Liver (tissue), 9 donors: ENCODE data around the gene TMEM108. TPM values are rescaled to one million over a fixed set of nuclear protein-coding genes. Genes with fewer than 3 reads are reported as not detected.

Experiments
- DNase-seq: peaks from one replicate; pipeline ENCODE4 v3.0.0-alpha.2; 2017; ENCODE audit warnings: low spot score
- H3K27ac ChIP-seq, 2 donors: one replicate each; pipeline ENCODE4 v1.7.0; 2013; ENCODE audit warnings: inconsistent platforms in 2 of 2, low read length in 2 of 2, control low read depth in 1 of 2, low read depth in 1 of 2, mild to moderate bottlenecking in 1 of 2
- H3K27me3 ChIP-seq, 4 donors: one replicate each; pipeline versions ENCODE4 v1.6.1 to v1.7.0; 2013; ENCODE audit warnings: low read length in 3 of 4, inconsistent platforms in 1 of 4, mild to moderate bottlenecking in 1 of 4, moderate library complexity in 1 of 4; ENCODE audit not compliant: control insufficient read depth in 4 of 4, insufficient read depth in 4 of 4
- H3K36me3 ChIP-seq, 4 donors: one replicate each; pipeline versions ENCODE4 v1.6.1 to v1.7.0; 2013; ENCODE audit warnings: low read length in 3 of 4, mild to moderate bottlenecking in 3 of 4, low read depth in 1 of 4, moderate library complexity in 1 of 4; ENCODE audit not compliant: control insufficient read depth in 4 of 4, insufficient read depth in 3 of 4
- H3K4me1 ChIP-seq, 4 donors: one replicate each; pipeline versions ENCODE4 v1.6.1 to v1.7.0; 2013; ENCODE audit warnings: low read length in 3 of 4, mild to moderate bottlenecking in 3 of 4, moderate library complexity in 1 of 4; ENCODE audit not compliant: control insufficient read depth in 4 of 4, insufficient read depth in 4 of 4
- H3K4me3 ChIP-seq, 3 donors: one replicate each; pipeline versions ENCODE4 v1.6.1 to v1.7.0; 2013; ENCODE audit warnings: low read length in 3 of 3, control low read depth in 1 of 3, low read depth in 1 of 3, mild to moderate bottlenecking in 1 of 3
- H3K9ac ChIP-seq, 2 donors: one replicate each; pipeline ENCODE4 v1.7.0; 2013; ENCODE audit warnings: low read length in 2 of 2, mild to moderate bottlenecking in 2 of 2, moderate library complexity in 2 of 2, control low read depth in 1 of 2, low read depth in 1 of 2
- H3K9me3 ChIP-seq, 4 donors: one replicate each; pipeline versions ENCODE4 v1.6.1 to v1.7.0; 2013; ENCODE audit warnings: low read length in 3 of 4; ENCODE audit not compliant: control insufficient read depth in 4 of 4
- CTCF ChIP-seq: fragments of 150-350 bp; IDR thresholded peaks from 2 replicates; pipeline ENCODE4 v1.5.1; 2017; ENCODE audit warnings: improper control_type of control experiment, low read depth, low read length; ENCODE audit not compliant: missing input control
- EGR1 ChIP-seq, 2 donors: IDR thresholded peaks; 2 replicates each; pipeline ENCODE4 v1.6.1; 2016 to 2018; ENCODE audit warnings: antibody characterized with exemption in 2 of 2, low read depth in 2 of 2
- FOXA1 ChIP-seq: IDR thresholded peaks from 2 replicates; pipeline ENCODE4 v1.6.1; 2016; ENCODE audit warnings: antibody characterized with exemption
- FOXA2 ChIP-seq: IDR thresholded peaks from 2 replicates; pipeline ENCODE4 v1.6.1; 2016; ENCODE audit warnings: antibody characterized with exemption
- GABPA ChIP-seq, 2 donors: IDR thresholded peaks in 1 of 2; conservative IDR thresholded peaks in 1 of 2; 2 replicates each; pipeline ENCODE4 v1.6.1; 2016; ENCODE audit warnings: antibody characterized with exemption in 2 of 2, mild to moderate bottlenecking in 1 of 2, moderate library complexity in 1 of 2
- HNF4A ChIP-seq, 2 donors: conservative IDR thresholded peaks; 2 replicates each; pipeline ENCODE4 v1.6.1; 2016; ENCODE audit warnings: antibody characterized with exemption in 2 of 2, mild to moderate bottlenecking in 2 of 2
- JUND ChIP-seq, 2 donors: IDR thresholded peaks; 2 replicates each; pipeline ENCODE4 v1.6.1; 2016; ENCODE audit warnings: antibody characterized with exemption in 2 of 2
- MAX ChIP-seq: IDR thresholded peaks from 2 replicates; pipeline ENCODE4 v1.6.1; 2016; ENCODE audit warnings: antibody characterized with exemption
- NR2F2 ChIP-seq: IDR thresholded peaks from 2 replicates; pipeline ENCODE4 v1.6.1; 2016; ENCODE audit warnings: antibody characterized with exemption
- RAD21 ChIP-seq, 2 donors: IDR thresholded peaks; 2 replicates each; pipeline ENCODE4 v1.6.1; 2016; ENCODE audit warnings: antibody characterized with exemption in 2 of 2, mild to moderate bottlenecking in 2 of 2
- RXRA ChIP-seq, 2 donors: IDR thresholded peaks; 2 replicates each; pipeline ENCODE4 v1.6.1; 2017 to 2018; ENCODE audit warnings: antibody characterized with exemption in 2 of 2, mild to moderate bottlenecking in 1 of 2
- SP1 ChIP-seq: IDR thresholded peaks from 2 replicates; pipeline ENCODE4 v1.6.1; 2018; ENCODE audit warnings: antibody characterized with exemption, mild to moderate bottlenecking
- TAF1 ChIP-seq: conservative IDR thresholded peaks from 2 replicates; pipeline ENCODE4 v1.6.1; 2016; ENCODE audit warnings: antibody characterized with exemption, mild to moderate bottlenecking
- YY1 ChIP-seq: IDR thresholded peaks from 2 replicates; pipeline ENCODE4 v1.6.1; 2016; ENCODE audit warnings: antibody characterized with exemption, mild to moderate bottlenecking
- WGBS: extraction: QIAGEN DNeasy Blood & Tissue Kit; methylation state at CpG from one replicate; pipeline ENCODE4 v1.1.7; 2013; 5-methylcytosine and 5-hydroxymethylcytosine counted together
- polyA plus RNA-seq, 2 donors: library from polyadenylated mRNA; stranded (reverse) in 1 of 2; unstranded in 1 of 2; fragments of 200-250 nt in 1 of 2; fragments of >200 nt in 1 of 2; fragmentation: Nextera tagmentation in 1 of 2; extraction: Ambion mirVana in 1 of 2; gene quantifications; one replicate each; pipeline versions ENCODE4 v1.2.1 to v1.2.3, GENCODE V29; 2013 to 2015
- total RNA-seq, 2 donors: library from RNA; depleted of rRNA; stranded (reverse); fragments of >200 nt; gene quantifications; one replicate each; pipeline ENCODE4 v1.2.3, GENCODE V29; 2014
- TF ChIP-seq, protein P1 (sequence below): IDR thresholded peaks from 2 replicates; pipeline ENCODE4 v1.6.1; 2016; ENCODE audit warnings: antibody characterized with exemption, mild to moderate bottlenecking
- TF ChIP-seq, protein P2 (sequence below): IDR thresholded peaks from 2 replicates; pipeline ENCODE4 v1.6.1; 2016; ENCODE audit warnings: antibody characterized with exemption
- TF ChIP-seq, protein P3 (sequence below): IDR thresholded peaks from 2 replicates; pipeline ENCODE4 v1.6.1; 2016; ENCODE audit warnings: antibody characterized with exemption
- donor health status: healthy.
- donor health status: healthy.
- donor health status: healthy.
- donor health status: healthy.
- donor health status: healthy.

TMEM108 gene
- total and polyA plus RNA-seq, 4 donors, result 0.05 to 0.10 TPM; not detected in 2

DNA sequence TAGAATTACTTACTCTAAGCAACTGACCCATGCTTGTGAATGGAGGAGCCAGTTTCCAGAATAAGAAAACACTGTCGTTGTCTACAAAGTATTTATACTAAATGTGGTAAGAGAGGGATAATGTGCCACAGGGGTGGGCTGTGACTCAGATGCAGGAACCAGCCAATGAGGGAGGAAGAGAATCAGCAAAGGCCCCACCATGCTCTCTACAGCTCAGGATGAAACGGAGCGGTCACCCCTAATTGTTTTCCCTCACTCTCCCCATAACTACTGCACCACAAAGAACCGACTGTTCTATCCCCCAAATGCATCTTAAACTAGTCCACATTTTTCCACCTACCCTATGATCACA, 406.2 kb downstream of the TMEM108 start:
- Histone ChIP-seq H3K4me1 (peaks cover 0 to 15% (median 11%) of the 10 kb centered on the region in 4 donors), H3K36me3 (no peaks in the 10 kb centered on the region), H3K9ac (no peak overlapping the region), H3K27ac (no peak overlapping the region), H3K27me3 (no peaks in the 10 kb centered on the region), H3K9me3 (no peaks in the 10 kb centered on the region), H3K4me3 (no peak overlapping the region)
- WGBS, result 94% methylated on average over 4 of the region's 4 CpGs
- TF ChIP-seq, protein P1, sequence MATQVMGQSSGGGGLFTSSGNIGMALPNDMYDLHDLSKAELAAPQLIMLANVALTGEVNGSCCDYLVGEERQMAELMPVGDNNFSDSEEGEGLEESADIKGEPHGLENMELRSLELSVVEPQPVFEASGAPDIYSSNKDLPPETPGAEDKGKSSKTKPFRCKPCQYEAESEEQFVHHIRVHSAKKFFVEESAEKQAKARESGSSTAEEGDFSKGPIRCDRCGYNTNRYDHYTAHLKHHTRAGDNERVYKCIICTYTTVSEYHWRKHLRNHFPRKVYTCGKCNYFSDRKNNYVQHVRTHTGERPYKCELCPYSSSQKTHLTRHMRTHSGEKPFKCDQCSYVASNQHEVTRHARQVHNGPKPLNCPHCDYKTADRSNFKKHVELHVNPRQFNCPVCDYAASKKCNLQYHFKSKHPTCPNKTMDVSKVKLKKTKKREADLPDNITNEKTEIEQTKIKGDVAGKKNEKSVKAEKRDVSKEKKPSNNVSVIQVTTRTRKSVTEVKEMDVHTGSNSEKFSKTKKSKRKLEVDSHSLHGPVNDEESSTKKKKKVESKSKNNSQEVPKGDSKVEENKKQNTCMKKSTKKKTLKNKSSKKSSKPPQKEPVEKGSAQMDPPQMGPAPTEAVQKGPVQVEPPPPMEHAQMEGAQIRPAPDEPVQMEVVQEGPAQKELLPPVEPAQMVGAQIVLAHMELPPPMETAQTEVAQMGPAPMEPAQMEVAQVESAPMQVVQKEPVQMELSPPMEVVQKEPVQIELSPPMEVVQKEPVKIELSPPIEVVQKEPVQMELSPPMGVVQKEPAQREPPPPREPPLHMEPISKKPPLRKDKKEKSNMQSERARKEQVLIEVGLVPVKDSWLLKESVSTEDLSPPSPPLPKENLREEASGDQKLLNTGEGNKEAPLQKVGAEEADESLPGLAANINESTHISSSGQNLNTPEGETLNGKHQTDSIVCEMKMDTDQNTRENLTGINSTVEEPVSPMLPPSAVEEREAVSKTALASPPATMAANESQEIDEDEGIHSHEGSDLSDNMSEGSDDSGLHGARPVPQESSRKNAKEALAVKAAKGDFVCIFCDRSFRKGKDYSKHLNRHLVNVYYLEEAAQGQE, result no peak
- no peak for TF ChIP-seq CTCF
- TF ChIP-seq, protein P2, sequence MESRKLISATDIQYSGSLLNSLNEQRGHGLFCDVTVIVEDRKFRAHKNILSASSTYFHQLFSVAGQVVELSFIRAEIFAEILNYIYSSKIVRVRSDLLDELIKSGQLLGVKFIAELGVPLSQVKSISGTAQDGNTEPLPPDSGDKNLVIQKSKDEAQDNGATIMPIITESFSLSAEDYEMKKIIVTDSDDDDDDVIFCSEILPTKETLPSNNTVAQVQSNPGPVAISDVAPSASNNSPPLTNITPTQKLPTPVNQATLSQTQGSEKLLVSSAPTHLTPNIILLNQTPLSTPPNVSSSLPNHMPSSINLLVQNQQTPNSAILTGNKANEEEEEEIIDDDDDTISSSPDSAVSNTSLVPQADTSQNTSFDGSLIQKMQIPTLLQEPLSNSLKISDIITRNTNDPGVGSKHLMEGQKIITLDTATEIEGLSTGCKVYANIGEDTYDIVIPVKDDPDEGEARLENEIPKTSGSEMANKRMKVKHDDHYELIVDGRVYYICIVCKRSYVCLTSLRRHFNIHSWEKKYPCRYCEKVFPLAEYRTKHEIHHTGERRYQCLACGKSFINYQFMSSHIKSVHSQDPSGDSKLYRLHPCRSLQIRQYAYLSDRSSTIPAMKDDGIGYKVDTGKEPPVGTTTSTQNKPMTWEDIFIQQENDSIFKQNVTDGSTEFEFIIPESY, result no peak
- TF ChIP-seq TAF1, result no peak
- TF ChIP-seq, protein P3, sequence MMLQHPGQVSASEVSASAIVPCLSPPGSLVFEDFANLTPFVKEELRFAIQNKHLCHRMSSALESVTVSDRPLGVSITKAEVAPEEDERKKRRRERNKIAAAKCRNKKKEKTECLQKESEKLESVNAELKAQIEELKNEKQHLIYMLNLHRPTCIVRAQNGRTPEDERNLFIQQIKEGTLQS, result no peak
- no peak for TF ChIP-seq NR2F2
- TF ChIP-seq SP1, result no peak
- TF ChIP-seq EGR1 (IDR thresholded peaks at IDR 0.05; ENCODE audit: low read depth in 2 of 2), result no peak
- TF ChIP-seq MAX, result no peak
- no peak for TF ChIP-seq YY1
- TF ChIP-seq JUND (IDR thresholded peaks at IDR 0.05), result no peak
- no peak for TF ChIP-seq FOXA1
- TF ChIP-seq RAD21 (IDR thresholded peaks at IDR 0.05), result no peak
- TF ChIP-seq GABPA (IDR thresholded peaks at IDR 0.05 in 1 of 2, conservative IDR thresholded peaks at IDR 0.05 in 1 of 2), result no peak
- no peak for TF ChIP-seq RXRA (IDR thresholded peaks at IDR 0.05)
- TF ChIP-seq FOXA2, result no peak
- no peak for DNase-seq

- Histone ChIP-seq H3K36me3 (no peaks in the 10 kb centered on the region), H3K27me3 (peaks cover 0 to under 1% (median 0%) of the 10 kb centered on the region in 4 donors), H3K9ac (no peak overlapping the region), H3K27ac (no peak overlapping the region), H3K4me3 (no peak overlapping the region), H3K9me3 (no peaks in the 10 kb centered on the region), H3K4me1 (peaks cover 0 to 12% (median 10%) of the 10 kb centered on the region in 4 donors)
- no peak for DNase-seq
- WGBS, result 92% methylated on average over 2 of the region's 2 CpGs
- TF ChIP-seq HNF4A (conservative IDR thresholded peaks at IDR 0.05) (no peak), FOXA2 (no peak), JUND (IDR thresholded peaks at IDR 0.05) (no peak), NR2F2 (no peak), RXRA (IDR thresholded peaks at IDR 0.05) (no peak), YY1 (no peak), GABPA (IDR thresholded peaks at IDR 0.05 in 1 of 2, conservative IDR thresholded peaks at IDR 0.05 in 1 of 2) (no peak), SP1 (no peak), EGR1 (IDR thresholded peaks at IDR 0.05; ENCODE audit: low read depth in 2 of 2) (no peak), RAD21 (IDR thresholded peaks at IDR 0.05) (no peak)
- TF ChIP-seq, protein P1, result no peak
- TF ChIP-seq, protein P3, result no peak
- TF ChIP-seq, protein P2, result no peak
These were observed 406.9 kb downstream of the TMEM108 start for GRCh38 chr3:133445108-133445507.
